Brain microvascular endothelial cell (primary cell): ENCODE measurements around the gene TMEM231.
"Not testable (repeated sequence)": the region's sequence is repeated elsewhere in the genome, so short reads cannot be mapped to it uniquely, and the experiment has no call there.

ENCODE experiments used
- DNase-seq: peaks from one replicate; pipeline ENCODE4 v3.0.0-alpha.2; 2020
- H3K27ac ChIP-seq: fragments of 250-450 bp; sonication (Bioruptor Pico); 2 replicates; pipeline ENCODE4 v1.5.1; 2020; ENCODE audit warnings: mild to moderate bottlenecking, moderate library complexity
- H3K27me3 ChIP-seq: fragments of 250-450 bp; sonication (Bioruptor Pico); replicated peaks from 2 replicates; pipeline ENCODE4 v1.5.1; 2020; ENCODE audit warnings: mild to moderate bottlenecking
- H3K36me3 ChIP-seq: fragments of 250-450 bp; sonication (Bioruptor Pico); replicated peaks from 2 replicates; pipeline ENCODE4 v1.5.1; 2020; ENCODE audit warnings: mild to moderate bottlenecking
- H3K4me3 ChIP-seq: 2 replicates; pipeline ENCODE4 v1.5.1; 2011; ENCODE audit warnings: low read depth, mild to moderate bottlenecking, control low read depth, low read length, moderate library complexity
- in situ Hi-C: cut with HindIII; loops from 2 replicates; pipeline ENCODE4 v1.10.0; 2017; ENCODE audit warnings: low sequenced_read_pairs, low pct_ligation_motif_present
- TF ChIP-seq, protein P1 (sequence below): IDR thresholded peaks from 2 replicates; pipeline ENCODE4 v1.5.1; 2011; ENCODE audit warnings: low read depth, mild to moderate bottlenecking, moderate library complexity, low read length, control low read depth, inconsistent platforms; ENCODE audit errors: missing control alignments

TMEM231 gene

GRCh38 chr16:75558846-75559401 is 2.9 kb upstream of the TMEM231 start:
- H3K27ac ChIP-seq = no peak overlapping the region
- no peak overlapping the region for H3K4me3 ChIP-seq
- TF ChIP-seq, protein P1, sequence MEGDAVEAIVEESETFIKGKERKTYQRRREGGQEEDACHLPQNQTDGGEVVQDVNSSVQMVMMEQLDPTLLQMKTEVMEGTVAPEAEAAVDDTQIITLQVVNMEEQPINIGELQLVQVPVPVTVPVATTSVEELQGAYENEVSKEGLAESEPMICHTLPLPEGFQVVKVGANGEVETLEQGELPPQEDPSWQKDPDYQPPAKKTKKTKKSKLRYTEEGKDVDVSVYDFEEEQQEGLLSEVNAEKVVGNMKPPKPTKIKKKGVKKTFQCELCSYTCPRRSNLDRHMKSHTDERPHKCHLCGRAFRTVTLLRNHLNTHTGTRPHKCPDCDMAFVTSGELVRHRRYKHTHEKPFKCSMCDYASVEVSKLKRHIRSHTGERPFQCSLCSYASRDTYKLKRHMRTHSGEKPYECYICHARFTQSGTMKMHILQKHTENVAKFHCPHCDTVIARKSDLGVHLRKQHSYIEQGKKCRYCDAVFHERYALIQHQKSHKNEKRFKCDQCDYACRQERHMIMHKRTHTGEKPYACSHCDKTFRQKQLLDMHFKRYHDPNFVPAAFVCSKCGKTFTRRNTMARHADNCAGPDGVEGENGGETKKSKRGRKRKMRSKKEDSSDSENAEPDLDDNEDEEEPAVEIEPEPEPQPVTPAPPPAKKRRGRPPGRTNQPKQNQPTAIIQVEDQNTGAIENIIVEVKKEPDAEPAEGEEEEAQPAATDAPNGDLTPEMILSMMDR = no peak
- H3K36me3 ChIP-seq = no peaks in the 10 kb centered on the region
- H3K27me3 ChIP-seq = no peaks in the 10 kb centered on the region
- in situ Hi-C loops = no loop called here
- DNase-seq = no peak

DNA sequence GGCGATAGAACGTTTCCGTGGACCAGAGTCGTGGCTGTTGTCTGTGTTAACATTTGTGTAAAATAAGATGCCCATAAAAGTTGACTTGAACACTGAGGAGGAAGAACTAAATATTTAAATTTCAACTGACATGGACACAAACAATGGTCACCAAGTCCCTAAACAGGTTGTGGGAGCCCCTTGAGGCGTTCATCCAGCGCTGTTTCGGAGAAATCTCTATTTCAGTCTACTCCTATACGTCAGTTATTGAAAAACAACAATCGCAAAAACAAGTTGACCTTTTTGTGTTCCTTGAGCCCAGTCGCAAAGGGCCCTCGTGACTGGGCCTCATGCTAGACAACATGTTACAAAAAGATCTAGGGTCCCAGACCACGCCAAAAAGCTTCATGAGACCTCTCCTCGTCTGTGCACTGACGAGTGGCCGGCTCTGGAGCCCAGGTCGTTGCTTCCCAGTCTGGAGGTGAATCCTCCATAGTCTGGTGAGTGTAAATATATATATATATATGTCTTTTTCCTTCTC is 439 bp upstream of the TMEM231 start:
- in situ Hi-C loops = no loop called here
- H3K4me3 ChIP-seq = peak overlapping the region; percentile 82
- H3K27me3 ChIP-seq = no peaks in the 10 kb centered on the region
- peak overlapping the region; percentile 22 for H3K27ac ChIP-seq
- DNase-seq = no peak
- TF ChIP-seq, protein P1 = no peak
- no peaks in the 10 kb centered on the region for H3K36me3 ChIP-seq

GRCh38 chr16:75555213-75555706 is 792 bp downstream of the TMEM231 start:
- TF ChIP-seq, protein P1 = no peak
- Histone ChIP-seq H3K27me3 (no peaks in the 10 kb centered on the region), H3K27ac (peak overlapping the region; percentile 56)

DNA sequence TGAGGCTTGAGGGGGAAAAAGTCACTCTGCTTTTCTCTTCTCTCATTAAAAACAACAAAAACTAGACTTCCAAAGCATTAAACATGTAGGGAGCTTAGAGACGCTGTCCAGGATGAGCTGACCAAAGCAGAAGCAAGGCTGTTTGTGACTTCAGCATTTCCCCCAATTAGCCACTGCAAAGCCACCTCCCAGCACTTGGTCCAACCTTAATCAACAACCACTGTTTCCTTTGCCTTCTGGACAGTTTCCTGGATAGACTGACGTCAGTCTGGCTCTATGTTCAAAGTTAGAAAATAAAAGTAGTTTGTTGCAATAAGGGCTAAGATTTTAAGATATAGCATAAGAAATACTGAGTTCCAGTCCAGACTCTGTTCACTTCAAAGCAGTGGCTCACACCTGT is 3.1 kb downstream of the TMEM231 start:
- no peaks in the 10 kb centered on the region for H3K27me3 ChIP-seq
- TF ChIP-seq, protein P1 = no peak
- no peak for DNase-seq
- H3K27ac ChIP-seq = no peak overlapping the region
- in situ Hi-C loops = no loop called here
- H3K36me3 ChIP-seq = no peaks in the 10 kb centered on the region
- H3K4me3 ChIP-seq = no peak overlapping the region

More at GRCh38 chr16:75555213-75555706, 792 bp downstream of the TMEM231 start:
- peak; percentile 94 for DNase-seq
- peak overlapping the region; percentile 82 for H3K4me3 ChIP-seq
- no peaks in the 10 kb centered on the region for H3K36me3 ChIP-seq
- in situ Hi-C loops = no loop called here

DNA sequence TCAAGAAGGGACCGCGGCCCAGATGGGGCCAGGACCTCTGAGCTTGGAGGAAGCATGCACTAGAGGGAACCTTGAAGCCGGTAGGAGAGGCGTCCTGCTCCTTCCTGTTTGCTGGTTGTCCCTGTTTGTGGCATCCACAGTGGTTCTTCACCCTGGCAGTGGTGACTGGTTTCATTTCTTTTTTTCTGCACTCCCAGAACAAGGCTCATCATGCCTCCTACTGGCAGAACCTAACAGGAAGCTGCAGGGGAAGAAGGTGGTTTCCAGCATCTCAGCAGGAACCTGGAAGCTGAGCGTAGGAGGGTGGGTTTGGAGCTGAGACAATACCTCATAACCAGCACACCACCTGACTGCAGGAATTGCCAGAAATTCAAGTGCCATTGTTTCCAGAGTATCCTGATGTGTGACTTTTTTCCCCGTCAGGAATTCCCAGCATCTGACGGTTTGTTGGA is 5.8 kb downstream of the TMEM231 start:
- TF ChIP-seq, protein P1 = peak; percentile 69
- in situ Hi-C loops = no loop called here
- no peaks in the 10 kb centered on the region for H3K36me3 ChIP-seq
- peak; percentile 63 for DNase-seq
- H3K27me3 ChIP-seq = no peaks in the 10 kb centered on the region
- no peak overlapping the region for H3K4me3 ChIP-seq
- H3K27ac ChIP-seq = no peak overlapping the region

DNA sequence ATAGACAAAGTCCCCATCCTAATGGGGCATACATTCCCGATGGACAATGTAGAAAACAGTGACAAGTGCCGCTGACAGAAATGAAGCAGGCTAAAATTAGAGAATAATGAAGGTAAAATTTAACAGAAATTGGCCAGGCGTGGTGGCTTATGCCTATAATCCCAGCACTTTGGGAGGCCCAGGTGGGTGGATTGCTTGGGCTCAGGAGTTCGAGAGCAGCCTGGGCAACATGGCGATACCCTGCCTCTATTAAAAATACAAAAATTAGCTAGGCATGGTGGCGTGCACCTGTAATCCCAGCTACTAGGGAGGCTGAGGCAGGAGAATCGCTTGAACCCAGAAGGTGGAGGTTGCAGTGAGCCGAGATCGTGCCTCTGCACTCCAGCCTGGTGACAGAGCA is 7.6 kb downstream of the TMEM231 start:
- DNase-seq, in situ Hi-C loops, H3K27ac ChIP-seq, H3K4me3 ChIP-seq, H3K36me3 ChIP-seq, H3K27me3 ChIP-seq: not testable (repeated sequence)
